GM19025 (cell line): ENCODE results near the gene CRISP3.
"Not testable (repeated sequence)": the region's sequence is repeated elsewhere in the genome, so short reads cannot be mapped to it uniquely, and the experiment has no call there.

Experiments used
- ATAC-seq: cut with Tn5 transposase; IDR thresholded peaks from one replicate; pipeline ENCODE4 v1.9.1; 2021; ENCODE audit warnings: mild to moderate bottlenecking, low read depth, moderate library complexity; ENCODE audit not compliant: unreplicated experiment

CRISP3 gene

GRCh38 chr6:49744259-49744658, at the start of gene CRISP3:
Gene CRISP3, minus strand, starts transcription at chr6:49744388. Its CDS starts 21 bp downstream, at chr6:49744367.
- ATAC-seq: no peak

- no peak for ATAC-seq
Observed at GRCh38 chr6:49790341-49790740, 46.2 kb upstream of the CRISP3 start.

- no peak for ATAC-seq
Observed at GRCh38 chr6:49787176-49787575, 43.0 kb upstream of the CRISP3 start, which contains the start of gene PGK2. Gene PGK2, minus strand, starts transcription at chr6:49787285. Its CDS starts 98 bp downstream, at chr6:49787187.

GRCh38 chr6:49784272-49784671, 40.1 kb upstream of the CRISP3 start:
- no peak for ATAC-seq

- ATAC-seq: no peak
Observed at GRCh38 chr6:49782725-49783124, 38.5 kb upstream of the CRISP3 start.

GRCh38 chr6:49782293-49782692, 38.1 kb upstream of the CRISP3 start:
- no peak for ATAC-seq

- no peak for ATAC-seq
Observed at GRCh38 chr6:49776444-49776843, 32.3 kb upstream of the CRISP3 start.

GRCh38 chr6:49775043-49775442, 30.9 kb upstream of the CRISP3 start:
- no peak for ATAC-seq

GRCh38 chr6:49772285-49772684, 28.1 kb upstream of the CRISP3 start:
- no peak for ATAC-seq

- no peak for ATAC-seq
Observed at GRCh38 chr6:49766762-49767161, 22.6 kb upstream of the CRISP3 start.

GRCh38 chr6:49764571-49765236, 20.5 kb upstream of the CRISP3 start:
- no peak for ATAC-seq

GRCh38 chr6:49743429-49743828, 759 bp downstream of the CRISP3 start:
- no peak for ATAC-seq

- ATAC-seq: no peak
Observed at GRCh38 chr6:49739423-49739822, 4.8 kb downstream of the CRISP3 start.

- no peak for ATAC-seq
Observed at GRCh38 chr6:49736017-49736508, 8.1 kb downstream of the CRISP3 start.

GRCh38 chr6:49733680-49734079, 10.5 kb downstream of the CRISP3 start:
- no peak for ATAC-seq

GRCh38 chr6:49732781-49733180, 11.4 kb downstream of the CRISP3 start:
- ATAC-seq: no peak

- ATAC-seq: no peak
Observed at GRCh38 chr6:49730251-49730650, 13.9 kb downstream of the CRISP3 start.

- not testable (repeated sequence) for ATAC-seq
Observed at GRCh38 chr6:49723917-49724316, 20.3 kb downstream of the CRISP3 start.

GRCh38 chr6:49721297-49721696, 22.9 kb downstream of the CRISP3 start:
- ATAC-seq: no peak

GRCh38 chr6:49720372-49720771, 23.8 kb downstream of the CRISP3 start:
- no peak for ATAC-seq

- no peak for ATAC-seq
Observed at GRCh38 chr6:49713346-49713745, 30.8 kb downstream of the CRISP3 start, which contains the start of gene CRISP2. Gene CRISP2, minus strand, starts transcription at chr6:49713543. Its CDS starts 4,347 bp downstream, at chr6:49709196.

GRCh38 chr6:49698478-49698877, 45.7 kb downstream of the CRISP3 start:
- no peak for ATAC-seq
